Activated CD4-positive, alpha-beta T cell treated with anti-CD3 and anti-CD28 coated beads, Interleukin-10, Interleukin-2, amounts not matched to agents 100 ng/mL and 50 ng/mL, durations not matched to agents 16 hours and 8 hours (primary cell): ENCODE measurements around the gene PRDM2.
"Not testable (repeated sequence)": the region's sequence is repeated elsewhere in the genome, so short reads cannot be mapped to it uniquely, and the experiment has no call there.

ENCODE experiments used
- DNase-seq: peaks from one replicate; pipeline ENCODE4 v3.0.0-alpha.2; 2020

Gene PRDM2

GRCh38 chr1:13702425-13703127 is 2.6 kb downstream of the PRDM2 start:
- DNase-seq, result peak; percentile 82

- DNase-seq, result no peak
Observed at GRCh38 chr1:13703128-13703513, 3.1 kb downstream of the PRDM2 start.

- DNase-seq, result no peak
Observed at GRCh38 chr1:13703558-13704490, 3.8 kb downstream of the PRDM2 start.

- no peak for DNase-seq
Observed at GRCh38 chr1:13706046-13706445, 6.1 kb downstream of the PRDM2 start.

- no peak for DNase-seq
Observed at GRCh38 chr1:13707164-13707563, 7.2 kb downstream of the PRDM2 start.

GRCh38 chr1:13708380-13708982 is 8.5 kb downstream of the PRDM2 start:
- DNase-seq, result no peak

GRCh38 chr1:13710086-13710485 is 10.1 kb downstream of the PRDM2 start:
- no peak for DNase-seq

GRCh38 chr1:13714851-13715250 is 14.9 kb downstream of the PRDM2 start:
- no peak for DNase-seq

GRCh38 chr1:13715616-13716287 is 15.8 kb downstream of the PRDM2 start:
- not testable (repeated sequence) for DNase-seq

- no peak for DNase-seq
Observed at GRCh38 chr1:13722808-13723360, 22.9 kb downstream of the PRDM2 start.

- no peak for DNase-seq
Observed at GRCh38 chr1:13723810-13724209, 23.8 kb downstream of the PRDM2 start.

- DNase-seq, result peak; percentile 43
Observed at GRCh38 chr1:13725714-13726175, 25.8 kb downstream of the PRDM2 start.

GRCh38 chr1:13728091-13728715 is 28.2 kb downstream of the PRDM2 start:
- DNase-seq, result no peak

- DNase-seq, result no peak
Observed at GRCh38 chr1:13730291-13730690, 30.3 kb downstream of the PRDM2 start.

- DNase-seq, result peak; percentile 93
Observed at GRCh38 chr1:13730751-13731482, 30.9 kb downstream of the PRDM2 start.

GRCh38 chr1:13731897-13732296 is 31.9 kb downstream of the PRDM2 start:
- DNase-seq, result no peak

- DNase-seq, result peak; percentile 52
Observed at GRCh38 chr1:13732971-13733667, 33.1 kb downstream of the PRDM2 start.

GRCh38 chr1:13733711-13734110 is 33.7 kb downstream of the PRDM2 start:
- no peak for DNase-seq

- DNase-seq, result no peak
Observed at GRCh38 chr1:13735168-13735930, 35.4 kb downstream of the PRDM2 start.

- DNase-seq, result no peak
Observed at GRCh38 chr1:13737398-13737797, 37.4 kb downstream of the PRDM2 start.
